Glomerular visceral epithelial cell (primary cell): ENCODE measurements around the gene RCHY1.
"Not testable (repeated sequence)": the region's sequence is repeated elsewhere in the genome, so short reads cannot be mapped to it uniquely, and the experiment has no call there.

ENCODE experiments used
- DNase-seq: peaks from one replicate; pipeline ENCODE4 v3.0.0-alpha.2; 2016; ENCODE audit errors: extremely low spot score

Gene RCHY1

DNA sequence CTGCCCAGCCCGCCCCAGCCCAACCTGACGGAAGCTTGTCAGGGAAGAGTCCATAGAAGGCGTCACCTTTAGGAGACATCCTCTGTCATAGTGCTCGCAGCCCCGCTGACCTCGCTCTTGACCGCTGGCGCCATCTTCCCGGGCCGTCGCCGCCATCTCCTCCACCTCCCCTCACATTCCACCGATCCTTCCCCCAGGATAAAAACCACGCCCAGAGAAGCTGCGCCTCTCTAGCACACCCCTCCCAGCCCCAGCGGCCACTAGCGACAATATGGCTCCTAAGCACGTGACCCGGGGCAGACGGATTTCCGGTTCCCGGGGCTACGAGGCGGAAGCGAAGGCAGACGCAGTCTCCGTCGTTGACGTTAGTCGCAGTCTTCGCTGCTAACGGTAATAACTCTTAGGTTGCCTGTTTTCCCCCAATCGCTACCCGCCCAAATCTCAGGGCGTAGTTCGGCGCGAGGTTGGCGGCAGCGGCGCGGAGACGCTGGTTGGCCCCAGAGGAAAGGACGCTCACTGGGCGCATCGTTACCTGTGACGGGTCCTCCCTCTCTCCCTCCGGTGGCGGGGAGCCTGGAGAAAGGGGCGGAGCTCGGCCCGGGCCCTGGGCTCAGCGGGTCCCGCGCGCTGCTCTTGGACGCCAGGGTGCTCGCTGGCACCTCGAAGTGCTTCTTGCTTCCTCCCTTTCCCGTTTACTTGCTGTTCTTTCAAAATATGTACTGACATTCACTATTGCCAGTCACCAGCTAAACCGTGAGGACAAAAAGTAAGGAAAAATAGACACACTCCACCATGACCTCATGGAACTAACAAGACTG is at the start of gene RCHY1, which contains the start of gene THAP6:
Gene RCHY1, minus strand, starts transcription at position 273 of the 818 bp plus-strand sequence. Its CDS starts 117 bp downstream, at position 156.
Gene THAP6, plus strand, starts transcription at position 343 of the 818 bp plus-strand sequence. CDS start 980 bp downstream, outside the sequence.
- peak; percentile 98 for DNase-seq

DNA sequence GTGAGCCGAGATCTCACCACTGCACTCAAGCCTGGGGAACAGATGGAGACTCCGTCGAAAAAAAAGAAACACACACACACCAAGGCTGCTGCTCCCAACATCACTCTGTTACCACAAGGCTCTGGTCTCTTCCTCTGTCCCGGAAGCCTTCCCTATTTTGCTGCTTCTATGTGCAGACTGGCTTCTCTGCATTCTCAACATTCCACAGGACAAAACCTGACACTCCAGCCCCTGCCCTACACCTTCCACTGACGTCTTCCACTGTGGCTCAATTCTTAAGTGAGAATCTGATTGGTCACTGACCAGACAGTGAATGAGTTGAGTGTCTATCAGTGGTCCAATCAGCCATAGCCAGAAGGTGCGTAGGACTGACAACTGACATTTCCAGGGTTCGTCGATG is 47.6 kb upstream of the RCHY1 start:
- DNase-seq = peak; percentile 59

DNA sequence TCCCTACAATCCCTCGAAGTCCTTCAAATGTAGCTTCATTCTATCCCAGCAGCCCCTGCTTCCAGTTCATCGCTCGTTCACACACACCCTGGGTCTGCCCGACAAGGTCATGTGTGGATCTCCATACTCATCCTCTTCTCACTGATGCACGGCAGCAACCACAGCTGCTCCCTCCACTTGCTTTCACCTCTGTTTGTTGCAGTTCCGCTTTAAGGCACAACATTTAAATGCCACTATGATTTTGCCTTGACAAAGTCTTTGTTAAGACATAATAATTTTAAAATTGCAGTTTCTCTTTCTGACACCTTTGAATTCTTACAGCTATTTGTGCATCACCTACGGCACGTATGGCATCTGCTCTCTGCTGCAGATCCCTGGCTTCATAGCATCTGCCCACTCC is 43.5 kb upstream of the RCHY1 start:
- no peak for DNase-seq

DNA sequence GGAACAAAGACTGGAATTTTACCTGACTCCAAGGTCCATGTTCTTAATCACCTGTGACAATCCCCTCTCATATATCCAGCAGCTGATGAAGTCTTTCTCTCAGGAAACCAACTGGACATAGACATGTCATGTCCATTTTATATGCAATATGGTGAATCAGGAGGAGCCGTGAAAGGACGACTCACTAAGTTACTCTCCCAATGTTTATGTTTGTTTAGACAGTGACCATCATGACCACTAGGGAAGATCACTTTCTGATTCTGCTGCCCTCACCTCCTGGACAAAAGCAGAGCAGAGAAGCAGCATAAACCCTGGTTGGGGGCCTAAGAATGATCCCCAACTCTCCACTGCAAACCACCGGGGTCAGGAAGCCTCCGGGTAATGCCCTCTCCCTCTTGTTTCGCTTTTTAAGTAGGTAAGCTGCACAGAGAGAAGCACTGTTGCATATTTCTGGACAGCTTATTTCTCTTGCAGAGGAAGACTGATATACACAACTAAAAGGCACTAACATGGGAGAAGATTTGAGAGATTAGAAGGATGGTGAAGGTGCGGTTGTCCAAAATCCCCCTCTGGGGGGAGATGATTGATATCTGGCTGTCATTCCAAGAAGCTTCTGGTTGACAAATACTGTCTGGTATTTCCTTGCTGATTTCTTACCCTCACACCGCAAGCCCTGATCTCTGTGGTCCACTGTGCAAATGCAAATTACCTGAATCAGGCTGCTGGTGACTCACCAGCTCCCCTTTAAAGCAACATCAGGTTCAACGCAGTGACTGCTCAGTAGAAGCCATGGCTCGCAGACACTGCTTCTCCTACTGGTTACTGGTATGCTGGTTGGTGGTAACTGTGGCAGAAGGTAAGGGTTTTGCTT is 41.3 kb upstream of the RCHY1 start, which contains the start of gene ODAPH:
Gene ODAPH, plus strand, starts transcription at position 773 of the 871 bp plus-strand sequence. Its CDS starts 17 bp downstream, at position 790.
- peak; percentile 91 for DNase-seq

DNA sequence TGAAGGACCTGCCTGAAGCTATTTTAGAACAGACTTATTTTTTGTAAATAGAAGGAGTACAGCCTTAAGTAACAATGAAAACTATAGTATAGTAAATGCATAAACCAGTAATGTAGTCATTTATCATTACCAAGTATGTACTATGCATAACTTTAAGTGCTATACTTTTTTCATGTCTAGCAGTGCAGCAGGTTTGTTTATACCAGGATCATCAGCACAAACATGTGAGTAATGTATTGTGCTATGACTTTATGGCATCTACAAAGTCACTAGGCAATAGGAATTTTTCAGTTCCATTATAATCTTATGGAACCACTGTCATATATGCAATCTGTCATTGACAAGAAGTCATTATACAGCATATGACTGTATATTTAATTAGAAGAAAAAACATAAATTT is 38.2 kb upstream of the RCHY1 start:
- DNase-seq = no peak

DNA sequence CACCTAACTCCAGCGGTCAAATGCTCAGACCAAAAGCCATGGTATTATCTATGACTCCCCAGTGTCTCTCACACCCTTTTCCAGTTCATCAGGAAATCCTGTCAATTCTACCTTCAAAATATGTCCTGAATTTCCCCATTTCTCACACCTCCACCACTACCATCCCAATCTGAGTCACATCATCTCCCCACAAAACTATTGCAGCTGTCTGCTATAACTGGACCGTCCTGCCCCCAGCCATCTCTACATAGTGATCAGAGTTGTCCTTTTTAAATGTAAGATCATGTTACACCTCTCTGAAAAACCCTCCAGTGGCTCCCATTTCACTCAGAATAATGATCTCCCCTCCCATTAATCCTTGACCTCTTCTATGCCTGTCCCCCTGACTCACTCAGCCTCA is 34.8 kb upstream of the RCHY1 start:
- DNase-seq = peak; percentile 53

DNA sequence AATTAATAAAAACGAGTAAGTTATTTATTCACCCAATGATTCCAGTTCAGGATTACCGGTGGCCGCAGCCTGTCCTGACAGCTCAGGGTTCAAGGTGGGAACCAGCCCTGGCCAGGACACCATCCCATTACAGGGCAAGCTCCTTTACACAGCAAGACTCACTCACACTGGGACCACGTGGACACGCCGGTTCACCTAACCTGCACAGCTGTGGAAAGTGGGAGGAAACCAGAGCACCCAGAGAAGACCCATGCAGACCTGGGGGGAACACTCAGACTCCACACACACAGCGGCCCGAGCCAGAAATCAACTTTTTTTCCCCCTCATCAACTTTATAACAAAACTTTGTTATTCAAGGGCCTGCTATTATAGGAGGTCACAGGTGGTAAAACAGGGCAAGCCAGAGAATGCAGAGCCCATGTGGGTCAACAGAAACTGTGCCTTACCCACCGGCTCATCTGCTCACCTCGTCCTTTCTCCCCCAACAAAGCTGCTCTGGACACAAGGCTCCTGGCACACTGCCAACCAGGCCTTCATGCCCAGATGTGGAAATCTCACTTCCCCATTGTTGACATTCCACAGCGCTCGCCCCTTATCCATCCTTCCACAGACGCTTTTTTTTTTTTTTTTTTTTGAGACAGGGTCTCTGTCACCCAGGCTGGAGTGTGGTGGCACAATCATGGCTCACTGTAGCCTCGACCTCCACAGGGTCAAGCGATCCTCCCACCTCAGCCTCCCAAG is 33.6 kb upstream of the RCHY1 start:
- DNase-seq = peak; percentile 76

DNA sequence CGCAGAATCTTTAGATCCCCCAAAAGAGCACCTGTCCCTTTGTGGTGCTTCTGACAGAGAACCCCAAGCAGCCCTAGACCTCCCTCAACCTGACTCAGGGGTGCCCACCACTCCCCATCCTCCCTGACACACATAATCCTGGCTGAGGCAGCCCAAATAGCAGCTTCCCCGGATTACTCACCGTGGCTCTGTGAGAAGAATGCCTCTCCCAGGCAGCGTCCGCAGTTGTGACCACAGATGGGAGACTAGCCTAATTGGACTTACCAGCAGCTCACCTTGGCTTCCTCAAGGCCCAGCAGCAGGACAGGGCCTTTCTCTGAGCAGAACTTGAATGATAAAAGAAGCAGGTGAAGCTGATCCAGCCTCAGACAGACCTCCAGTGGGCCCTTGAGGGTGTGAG is 31.3 kb upstream of the RCHY1 start:
- DNase-seq = peak; percentile 85

DNA sequence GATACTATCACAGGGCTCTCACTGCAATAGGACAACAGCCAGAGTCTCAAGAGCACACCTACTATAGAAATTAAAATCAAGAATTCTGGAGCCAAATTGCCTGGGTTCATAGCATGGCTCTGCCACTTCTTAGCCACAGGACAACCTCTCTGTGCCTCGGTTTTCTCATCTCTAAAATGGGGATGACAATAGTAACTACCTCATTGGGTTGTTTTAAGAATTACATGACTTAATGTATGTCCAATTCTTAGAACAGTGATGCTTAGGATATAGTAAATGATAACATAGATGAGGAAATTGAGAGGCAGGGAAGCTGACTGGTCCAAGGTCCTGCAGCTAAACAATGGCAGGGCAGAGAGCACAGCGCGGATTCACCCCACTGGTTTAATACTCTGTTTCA is 30.7 kb upstream of the RCHY1 start:
- no peak for DNase-seq

DNA sequence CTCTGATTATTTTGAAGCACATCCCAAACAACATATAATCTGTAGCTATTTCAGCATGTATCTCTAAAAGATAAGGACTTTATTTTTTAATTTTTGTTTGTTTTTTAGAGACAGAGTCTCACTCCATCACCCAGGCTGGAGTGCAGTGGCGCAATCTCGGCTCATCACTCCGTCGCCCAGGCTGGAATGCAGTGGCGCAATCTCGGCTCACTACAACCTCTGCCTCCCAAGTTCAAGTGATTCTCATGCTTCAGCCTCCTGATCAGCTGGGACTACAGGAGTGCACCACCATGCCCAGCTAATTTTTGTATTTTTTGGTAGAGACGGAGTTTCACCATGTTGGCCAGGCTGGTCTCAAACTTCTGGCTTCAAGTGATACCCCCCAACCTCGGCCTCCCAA is 30.0 kb upstream of the RCHY1 start:
- not testable (repeated sequence) for DNase-seq

DNA sequence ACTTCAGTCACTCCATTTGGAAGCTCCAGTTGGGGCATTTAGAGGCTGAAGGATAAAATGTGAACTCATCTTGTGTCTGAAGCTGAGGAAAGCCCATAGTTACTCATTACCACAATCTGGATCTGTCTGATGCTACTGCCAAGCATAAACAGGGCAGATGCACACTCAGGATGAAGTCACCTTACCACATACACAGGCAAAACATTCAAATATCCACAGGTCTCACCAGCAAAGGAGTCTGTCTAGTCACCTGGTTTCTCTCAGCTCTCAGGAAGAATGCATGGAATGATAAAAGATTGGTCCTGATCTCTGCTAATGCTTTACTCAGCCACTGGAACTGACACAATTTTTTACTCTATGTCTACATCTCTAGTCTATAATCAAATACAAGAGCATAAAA is 28.6 kb upstream of the RCHY1 start:
- DNase-seq = peak; percentile 95

DNA sequence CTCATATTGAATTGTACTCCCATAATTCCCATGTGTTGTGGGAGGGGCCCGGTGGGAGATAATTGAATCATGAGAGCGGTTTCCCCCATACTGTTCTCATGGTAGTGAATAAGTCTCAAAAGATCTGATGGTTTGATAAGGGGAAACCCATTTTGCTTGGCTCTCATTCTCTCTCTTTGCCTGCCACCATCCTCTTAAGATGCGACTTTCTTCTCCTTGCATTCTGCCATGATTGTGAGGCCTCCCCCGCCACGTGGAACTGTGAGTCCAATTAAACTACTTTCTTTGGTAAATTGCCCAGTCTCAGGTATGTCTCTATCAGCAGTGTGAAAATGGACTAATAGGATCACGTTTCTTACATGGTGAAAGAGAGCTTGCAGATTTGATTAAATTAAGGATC is 23.1 kb upstream of the RCHY1 start:
- DNase-seq = not testable (repeated sequence)

DNA sequence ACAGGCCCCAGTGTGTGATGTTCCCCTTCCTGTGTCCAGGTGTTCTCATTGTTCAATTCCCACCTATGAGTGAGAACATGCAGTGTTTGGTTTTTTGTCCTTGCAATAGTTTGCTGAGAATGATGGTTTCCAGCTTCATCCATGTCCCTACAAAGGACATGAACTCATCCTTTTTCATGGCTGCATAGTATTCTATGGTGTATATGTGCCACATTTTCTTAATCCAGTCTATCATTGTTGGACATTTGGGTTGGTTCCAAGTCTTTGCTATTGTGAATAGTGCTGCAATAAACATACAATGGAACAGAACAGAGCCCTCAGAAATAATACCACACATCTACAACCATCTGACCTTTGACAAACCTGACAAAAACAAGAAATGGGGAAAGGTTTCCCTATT is 19.7 kb upstream of the RCHY1 start:
- not testable (repeated sequence) for DNase-seq

DNA sequence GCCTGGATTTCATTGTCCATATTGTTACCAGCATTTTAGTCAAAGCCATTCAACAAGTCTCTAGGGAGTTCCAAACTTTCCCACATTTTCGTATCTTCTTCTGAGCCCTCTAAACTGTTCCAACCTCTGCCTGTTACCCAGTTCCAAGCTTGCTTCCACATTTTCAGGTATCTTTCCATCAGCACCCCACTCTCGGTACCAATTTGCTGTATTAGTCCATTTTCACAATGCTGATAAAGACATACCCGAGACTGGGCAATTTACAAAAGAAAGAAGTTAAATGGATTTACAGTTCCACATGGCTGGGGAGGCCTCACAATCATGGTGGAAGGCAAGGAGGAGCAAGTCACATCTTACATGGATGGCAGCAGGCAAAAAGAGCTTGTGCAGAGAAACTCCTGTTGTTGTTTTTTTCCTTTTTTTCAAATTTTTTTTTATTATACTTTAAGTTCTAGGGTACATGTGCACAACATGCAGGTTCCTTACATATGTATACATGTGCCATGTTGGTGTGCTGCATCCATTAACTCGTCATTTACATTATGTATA is 19.2 kb upstream of the RCHY1 start:
- DNase-seq = not testable (repeated sequence)

DNA sequence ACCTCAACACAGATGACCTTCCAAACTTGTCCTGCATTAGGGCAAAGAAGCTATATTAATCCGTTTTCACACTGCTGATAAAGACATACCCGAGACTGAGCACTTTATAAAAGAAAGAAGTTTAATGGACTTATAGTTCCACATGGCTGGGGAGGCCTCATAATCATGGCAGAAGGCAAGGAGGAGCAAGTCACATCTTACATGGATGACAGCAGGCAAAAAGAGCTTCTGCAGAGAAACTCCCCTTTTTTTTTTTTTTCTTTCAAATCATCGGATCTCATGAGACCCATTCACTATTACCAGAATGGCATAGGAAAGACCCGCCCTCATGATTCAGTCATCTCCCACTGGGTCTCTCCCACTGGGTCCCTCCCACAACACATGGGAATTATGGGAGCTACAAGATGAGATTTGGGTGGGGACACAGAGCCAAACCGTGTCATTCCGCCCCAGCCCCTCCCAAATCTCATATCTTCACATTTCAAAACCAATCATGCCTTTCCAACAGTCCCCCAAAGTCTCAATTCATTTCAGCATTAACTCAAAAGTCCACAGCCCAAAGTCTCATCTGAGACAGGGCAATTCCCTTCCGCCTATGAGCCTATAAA is 17.4 kb upstream of the RCHY1 start:
- not testable (repeated sequence) for DNase-seq

DNA sequence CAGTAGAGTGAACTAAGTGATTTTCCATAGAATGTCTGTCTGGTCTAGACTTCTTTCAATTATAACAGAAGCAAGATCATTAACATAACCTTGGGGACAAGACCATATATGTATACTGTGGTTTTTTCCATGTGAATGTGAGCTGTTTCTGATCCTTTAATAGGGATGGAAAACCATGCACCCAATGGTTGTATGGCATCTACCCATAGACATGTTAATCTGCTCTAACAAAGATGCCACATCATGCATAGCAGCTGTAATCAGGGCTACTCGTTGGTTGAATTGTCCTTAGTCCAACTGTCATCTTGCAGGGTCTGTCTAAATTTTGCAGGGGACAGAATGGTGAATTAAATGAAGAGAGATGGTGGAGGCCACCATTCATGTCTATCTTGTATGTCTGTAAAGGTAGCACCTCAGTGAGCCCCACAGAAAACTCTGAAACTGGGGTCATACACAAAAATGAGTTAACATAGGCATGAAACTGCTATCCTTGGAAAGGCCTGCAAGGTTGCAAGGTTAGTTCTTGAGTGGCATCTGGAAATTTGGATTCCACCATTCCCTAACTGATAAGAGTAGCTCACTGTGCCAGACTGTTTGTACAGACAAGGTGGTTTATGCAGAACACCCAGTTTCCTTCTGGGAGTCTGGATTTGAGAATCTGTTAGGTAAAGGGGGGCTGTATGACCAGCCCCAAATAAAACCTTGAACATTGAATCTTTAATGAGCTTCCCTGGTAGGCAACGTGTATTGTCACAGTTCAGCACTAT is 16.5 kb upstream of the RCHY1 start:
- DNase-seq = no peak

DNA sequence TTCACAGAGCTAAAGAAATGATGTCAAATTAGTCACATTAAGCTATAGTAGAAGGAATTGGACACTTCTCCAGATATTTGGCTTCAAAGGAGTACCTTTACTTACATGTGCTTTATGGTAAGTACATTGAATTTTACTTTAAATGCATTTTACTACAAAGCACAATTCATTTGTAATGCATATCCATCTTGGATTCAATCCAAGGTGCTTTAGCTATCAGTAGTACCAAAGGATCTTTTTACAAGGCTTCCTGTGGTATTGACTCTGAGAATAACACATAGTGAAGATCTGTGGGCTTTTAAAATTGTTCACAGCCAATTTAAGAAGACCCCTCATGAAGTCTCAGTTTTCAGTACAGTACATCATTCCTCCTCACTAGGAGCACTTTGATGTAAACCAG is 13.3 kb upstream of the RCHY1 start:
- DNase-seq = no peak

DNA sequence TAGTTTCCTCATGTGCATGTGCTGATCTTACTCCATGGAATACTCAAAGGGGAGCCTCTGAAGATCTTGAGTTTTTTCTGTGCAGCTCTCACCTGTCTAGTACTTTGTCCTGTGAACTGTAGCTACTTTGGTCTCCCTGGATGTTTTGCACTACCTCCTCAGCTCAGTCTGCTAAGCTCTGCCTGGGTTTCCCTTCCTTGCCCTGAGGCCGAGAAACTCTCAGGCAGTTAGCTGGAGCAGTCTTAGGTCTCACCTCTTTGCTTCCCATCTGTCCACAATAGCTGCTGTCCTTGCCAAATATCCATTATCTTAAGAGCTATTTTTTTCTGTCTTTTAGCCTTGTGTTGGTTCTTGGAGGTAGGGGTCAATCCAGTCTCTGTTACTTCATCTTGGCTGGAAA is 11.7 kb upstream of the RCHY1 start:
- no peak for DNase-seq

DNA sequence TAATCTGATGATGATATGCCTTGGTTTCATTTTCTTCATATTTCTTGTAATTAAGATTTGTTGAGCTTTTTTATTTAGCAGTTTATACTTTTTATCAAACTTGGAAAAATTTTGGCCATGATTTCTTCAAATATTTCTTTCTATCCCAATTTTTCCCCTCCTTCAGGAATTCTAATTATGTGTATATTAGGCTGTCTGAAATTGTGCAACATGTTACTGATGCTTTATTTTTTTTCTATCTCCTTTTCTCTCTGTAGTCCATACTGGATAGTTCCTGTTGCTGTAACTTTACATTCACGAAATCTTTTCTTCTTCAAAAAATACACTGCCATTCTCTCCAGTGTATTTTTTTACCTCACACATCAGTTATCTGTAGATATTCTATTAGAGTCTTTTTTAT is 10.9 kb upstream of the RCHY1 start:
- no peak for DNase-seq

DNA sequence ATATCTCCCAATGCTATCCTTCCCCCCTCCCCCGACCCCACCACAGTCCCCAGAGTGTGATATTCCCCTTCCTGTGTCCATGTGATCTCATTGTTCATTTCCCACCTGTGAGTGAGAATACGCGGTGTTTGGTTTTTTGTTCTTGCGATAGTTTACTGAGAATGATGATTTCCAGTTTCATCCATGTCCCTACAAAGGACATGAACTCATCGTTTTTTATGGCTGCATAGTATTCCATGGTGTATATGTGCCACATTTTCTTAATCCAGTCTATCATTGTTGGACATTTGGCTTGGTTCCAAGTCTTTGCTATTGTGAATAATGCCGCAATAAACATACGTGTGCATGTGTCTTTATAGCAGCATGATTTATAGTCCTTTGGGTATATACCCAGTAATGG is 5.2 kb upstream of the RCHY1 start:
- DNase-seq = not testable (repeated sequence)
